ENCODE results near the gene VEGFA.

DNA sequence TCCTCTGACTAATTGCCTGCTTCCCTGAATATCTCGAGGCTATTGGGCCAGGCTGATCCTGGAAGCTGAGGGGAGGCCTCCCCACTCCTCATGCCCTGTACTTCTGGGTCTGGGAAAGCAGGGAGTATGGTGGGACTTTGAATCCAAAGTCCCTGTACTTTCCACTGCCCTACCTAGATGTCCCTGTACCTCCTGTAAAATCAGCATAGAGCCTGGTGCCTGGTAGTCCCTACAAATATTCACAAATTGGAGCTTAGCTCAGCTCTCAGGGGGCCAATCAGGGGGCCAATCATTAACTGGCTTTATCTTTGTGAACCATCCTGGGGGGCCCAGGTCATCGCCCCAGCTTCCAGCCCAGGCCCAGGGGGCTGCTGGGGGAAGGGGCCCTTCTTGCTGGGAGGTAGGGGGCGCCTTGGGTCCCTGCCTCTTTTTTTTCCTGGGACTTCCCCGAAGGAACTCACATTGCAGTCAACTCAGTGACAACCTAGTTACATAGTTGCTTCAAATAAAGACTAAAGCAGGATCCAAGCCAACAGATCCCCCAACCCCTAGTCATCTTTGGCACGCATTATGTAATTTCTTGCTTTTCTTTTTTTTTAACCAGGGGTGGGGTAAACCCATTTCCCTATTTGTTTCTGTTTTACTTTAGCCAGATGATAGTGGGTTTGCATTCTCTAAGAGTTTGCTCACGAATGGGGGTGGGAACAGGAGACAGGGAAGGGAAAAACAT is 6.9 kb upstream of the VEGFA start:
- TF ChIP-seq CTCF (IDR thresholded peaks at IDR 0.05) (no peak), POLR2A (IDR thresholded peaks at IDR 0.05) (no peak)
